GM12878 (cell line): Measurements from ENCODE around the gene NUDT7. TPM values are rescaled to one million over a fixed set of nuclear protein-coding genes. Genes with fewer than 3 reads are reported as not detected.

ENCODE experiments used
- ASH2L ChIP-seq: fragments of 300-600, 200-600 bp; sonication (generic); IDR thresholded peaks from 2 replicates; pipeline ENCODE4 v1.6.1; 2017; ENCODE audit warnings: low read depth, mild to moderate bottlenecking, borderline replicate concordance
- CBX3 ChIP-seq: fragments of 200-600 bp; sonication (generic); IDR thresholded peaks from 2 replicates; pipeline ENCODE4 v1.6.1; 2016; ENCODE audit warnings: low read depth, borderline replicate concordance
- CEBPB ChIP-seq, 2 experiments: fragments of 150-350 bp in 1 of 2; IDR thresholded peaks; 2 replicates each; pipeline ENCODE4 v1.6.1; 2012 to 2014; ENCODE audit warnings: low read depth in 2 of 2, low read length in 2 of 2, borderline replicate concordance in 1 of 2, inconsistent platforms in 1 of 2
- CREM ChIP-seq: IDR thresholded peaks from 2 replicates; pipeline ENCODE4 v1.6.1; 2014; ENCODE audit warnings: antibody characterized with exemption, low read depth
- ELK1 ChIP-seq: IDR thresholded peaks from 2 replicates; pipeline ENCODE4 v1.6.1; 2012; ENCODE audit warnings: low read depth, low read length, improper control_type of control experiment
- EZH2 ChIP-seq: IDR thresholded peaks from 2 replicates; pipeline ENCODE4 v1.6.1; 2012; ENCODE audit warnings: low read depth, mild to moderate bottlenecking, control low read depth, inconsistent platforms, low read length, borderline replicate concordance; ENCODE audit not compliant: control insufficient read depth
- FOXM1 ChIP-seq: IDR thresholded peaks from 2 replicates; pipeline ENCODE4 v1.6.1; 2012; ENCODE audit warnings: low read depth, mild to moderate bottlenecking, inconsistent platforms, low read length, moderate library complexity
- IRF3 ChIP-seq: fragments of 450-650 bp; IDR thresholded peaks from 2 replicates; pipeline ENCODE4 v1.6.1; 2014; ENCODE audit warnings: mild to moderate bottlenecking
- JUNB ChIP-seq: IDR thresholded peaks from 2 replicates; pipeline ENCODE4 v1.6.1; 2016; ENCODE audit warnings: antibody characterized with exemption, mild to moderate bottlenecking
- LARP7 ChIP-seq: fragments of 450-650 bp; IDR thresholded peaks from 2 replicates; pipeline ENCODE4 v1.6.1; 2017; ENCODE audit warnings: mild to moderate bottlenecking
- NR2C1 ChIP-seq: fragments of 450-650 bp; IDR thresholded peaks from 2 replicates; pipeline ENCODE4 v1.6.1; 2017; ENCODE audit warnings: antibody characterized with exemption, mild to moderate bottlenecking, moderate library complexity
- POU2F2 ChIP-seq: IDR thresholded peaks from 3 replicates; pipeline ENCODE4 v1.6.1; 2011; ENCODE audit warnings: low read depth, mild to moderate bottlenecking, low read length, borderline replicate concordance
- RAD51 ChIP-seq: fragments of 450-650 bp; IDR thresholded peaks from 2 replicates; pipeline ENCODE4 v1.6.1; 2016; ENCODE audit warnings: moderate library complexity, mild to moderate bottlenecking, inconsistent platforms
- RBBP5 ChIP-seq: fragments of 200-600 bp; sonication (generic); conservative IDR thresholded peaks from 2 replicates; pipeline ENCODE4 v1.6.1; 2016
- RCOR1 ChIP-seq: conservative IDR thresholded peaks from 2 replicates; pipeline ENCODE4 v1.6.1; 2012; ENCODE audit warnings: low read depth, low read length, improper control_type of control experiment
- RELA ChIP-seq: fragments of 450-650 bp; IDR thresholded peaks from 2 replicates; pipeline ENCODE4 v1.8.0; 2014; ENCODE audit warnings: borderline replicate concordance; ENCODE audit not compliant: partially characterized antibody
- RUNX3 ChIP-seq: IDR thresholded peaks from 2 replicates; pipeline ENCODE4 v1.6.1; 2012; ENCODE audit warnings: low read length, inconsistent platforms
- SMARCA5 ChIP-seq: fragments of 450-650 bp; IDR thresholded peaks from 2 replicates; pipeline ENCODE4 v1.6.1; 2017; ENCODE audit warnings: mild to moderate bottlenecking
- STAT1 ChIP-seq: fragments of 450-650 bp; conservative IDR thresholded peaks from 2 replicates; pipeline ENCODE4 v1.6.1; 2014; ENCODE audit warnings: antibody characterized with exemption, mild to moderate bottlenecking
- SUZ12 ChIP-seq: fragments of 200-600 bp; sonication (generic); IDR thresholded peaks from one replicate; pipeline ENCODE4 v1.6.1; 2018; ENCODE audit warnings: antibody characterized with exemption, mild to moderate bottlenecking; ENCODE audit not compliant: unreplicated experiment
- TCF7 ChIP-seq: IDR thresholded peaks from 2 replicates; pipeline ENCODE4 v1.6.1; 2014; ENCODE audit warnings: antibody characterized with exemption, borderline replicate concordance
- ZNF24 ChIP-seq: fragments of 450-650 bp; IDR thresholded peaks from 2 replicates; pipeline ENCODE4 v1.6.1; 2017; ENCODE audit warnings: antibody characterized with exemption, mild to moderate bottlenecking
- ZNF274 ChIP-seq: IDR thresholded peaks from one replicate; pipeline ENCODE4 v1.8.0; 2011; ENCODE audit not compliant: insufficient read length, insufficient read depth
- polyA plus RNA-seq, 11 experiments: library from polyadenylated mRNA; depleted of rRNA in 4 of 11; unstranded in 6 of 11; stranded (reverse) in 5 of 11; fragments of >200 nt; fragmentation: Nextera tagmentation in 4 of 11; fragmentation: Illumina TruSeq in 1 of 11; extraction: Ambion mirVana in 4 of 11; extraction: Trizol in 1 of 11; gene quantifications; 1 replicate in 1 of 11; 2 replicates in 10 of 11; pipeline versions ENCODE4 v1.2.1 to v1.2.3, GENCODE V29; 2011 to 2016; ENCODE audit warnings: inconsistent platforms in 2 of 11, missing spikeins in 2 of 11, low read depth in 1 of 11
- total RNA-seq, 4 experiments: library from RNA; depleted of rRNA in 3 of 4; stranded (reverse); fragments of >200 nt in 3 of 4; fragmentation: Illumina TruSeq in 1 of 4; extraction: Trizol in 1 of 4; gene quantifications; 2 replicates each; pipeline versions ENCODE4 v1.2.1 to v1.2.3, GENCODE V29; 2013 to 2021
- TF ChIP-seq, protein P1 (sequence below): fragments of 450-650 bp; IDR thresholded peaks from 2 replicates; pipeline ENCODE4 v1.6.1; 2016; ENCODE audit warnings: mild to moderate bottlenecking
- TF ChIP-seq, protein P2 (sequence below): fragments of 450-650 bp; IDR thresholded peaks from 2 replicates; pipeline ENCODE4 v1.6.1; 2017; ENCODE audit warnings: mild to moderate bottlenecking, moderate library complexity

Gene NUDT7
- total and polyA plus RNA-seq, 10 of the 15 experiments (the other 5 are each of a cell fraction or from before 2014, with no cell fraction given) = 2.8 to 14.3 (median 5.2) TPM

DNA sequence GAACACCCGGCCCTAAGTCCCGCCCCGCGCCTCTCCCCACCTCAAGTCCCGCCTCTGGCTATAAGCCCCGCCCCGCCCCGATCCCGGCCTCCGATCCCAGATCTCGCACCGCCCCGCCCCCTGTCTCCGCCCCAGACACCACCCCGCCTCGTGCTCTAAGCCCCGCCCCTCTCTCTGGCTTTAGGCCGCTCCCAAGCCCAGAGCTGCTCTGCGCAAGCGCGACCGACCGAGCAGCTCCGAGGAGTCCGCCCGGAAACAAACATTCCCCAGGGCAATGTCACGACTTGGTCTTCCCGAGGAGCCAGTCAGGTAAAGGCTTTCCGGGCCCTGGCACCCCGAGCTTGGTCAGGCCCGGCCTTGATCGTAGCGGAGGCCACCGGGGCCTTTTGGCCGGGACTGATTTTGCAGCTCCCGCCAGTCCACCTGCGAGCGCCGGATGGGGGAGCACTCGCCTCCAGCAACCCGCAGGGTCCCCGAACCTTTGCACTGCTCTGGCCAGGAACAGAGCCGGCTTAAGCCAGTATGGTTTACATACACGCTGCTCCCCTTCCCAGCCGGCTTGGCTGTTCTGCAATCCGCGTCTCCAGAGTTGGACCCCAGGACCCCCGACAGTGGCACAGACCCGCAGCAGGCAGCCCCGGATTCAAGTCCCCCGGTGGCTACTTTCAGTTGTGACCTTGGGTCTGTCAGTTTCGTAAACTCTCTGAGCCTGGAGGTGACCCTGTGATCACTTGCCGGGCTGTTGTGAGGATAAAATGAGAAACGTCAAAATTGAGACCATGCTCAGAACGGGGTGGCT lies at the start of gene NUDT7 (continued):
- TF ChIP-seq LARP7 (peak; percentile 46; the same call in 1 of the 2 replicates), CBX3 (no peak), RCOR1 (no peak), FOXM1 (no peak), SUZ12 (no peak), NR2C1 (no peak), RBBP5 (no peak), SMARCA5 (peak; percentile 52; the same call in 1 of the 2 replicates), CEBPB (IDR thresholded peaks at IDR 0.05; ENCODE audit: borderline replicate concordance in 1 of 2, low read depth in 2 of 2, low read length in 2 of 2) (no peak), JUNB (no peak), RELA (no peak), CREM (no peak), STAT1 (no peak), ZNF274 (no peak), ZNF24 (no peak), IRF3 (no peak), RAD51 (no peak), ELK1 (no peak), POU2F2 (no peak), EZH2 (no peak), RUNX3 (no peak), ASH2L (0 out of 2 replicates have a peak, but pooled peaks have one; percentile 17), TCF7 (no peak)
- TF ChIP-seq, protein P1, sequence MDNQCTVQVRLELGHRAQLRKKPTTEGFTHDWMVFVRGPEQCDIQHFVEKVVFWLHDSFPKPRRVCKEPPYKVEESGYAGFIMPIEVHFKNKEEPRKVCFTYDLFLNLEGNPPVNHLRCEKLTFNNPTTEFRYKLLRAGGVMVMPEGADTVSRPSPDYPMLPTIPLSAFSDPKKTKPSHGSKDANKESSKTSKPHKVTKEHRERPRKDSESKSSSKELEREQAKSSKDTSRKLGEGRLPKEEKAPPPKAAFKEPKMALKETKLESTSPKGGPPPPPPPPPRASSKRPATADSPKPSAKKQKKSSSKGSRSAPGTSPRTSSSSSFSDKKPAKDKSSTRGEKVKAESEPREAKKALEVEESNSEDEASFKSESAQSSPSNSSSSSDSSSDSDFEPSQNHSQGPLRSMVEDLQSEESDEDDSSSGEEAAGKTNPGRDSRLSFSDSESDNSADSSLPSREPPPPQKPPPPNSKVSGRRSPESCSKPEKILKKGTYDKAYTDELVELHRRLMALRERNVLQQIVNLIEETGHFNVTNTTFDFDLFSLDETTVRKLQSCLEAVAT = no peak
- TF ChIP-seq, protein P2, sequence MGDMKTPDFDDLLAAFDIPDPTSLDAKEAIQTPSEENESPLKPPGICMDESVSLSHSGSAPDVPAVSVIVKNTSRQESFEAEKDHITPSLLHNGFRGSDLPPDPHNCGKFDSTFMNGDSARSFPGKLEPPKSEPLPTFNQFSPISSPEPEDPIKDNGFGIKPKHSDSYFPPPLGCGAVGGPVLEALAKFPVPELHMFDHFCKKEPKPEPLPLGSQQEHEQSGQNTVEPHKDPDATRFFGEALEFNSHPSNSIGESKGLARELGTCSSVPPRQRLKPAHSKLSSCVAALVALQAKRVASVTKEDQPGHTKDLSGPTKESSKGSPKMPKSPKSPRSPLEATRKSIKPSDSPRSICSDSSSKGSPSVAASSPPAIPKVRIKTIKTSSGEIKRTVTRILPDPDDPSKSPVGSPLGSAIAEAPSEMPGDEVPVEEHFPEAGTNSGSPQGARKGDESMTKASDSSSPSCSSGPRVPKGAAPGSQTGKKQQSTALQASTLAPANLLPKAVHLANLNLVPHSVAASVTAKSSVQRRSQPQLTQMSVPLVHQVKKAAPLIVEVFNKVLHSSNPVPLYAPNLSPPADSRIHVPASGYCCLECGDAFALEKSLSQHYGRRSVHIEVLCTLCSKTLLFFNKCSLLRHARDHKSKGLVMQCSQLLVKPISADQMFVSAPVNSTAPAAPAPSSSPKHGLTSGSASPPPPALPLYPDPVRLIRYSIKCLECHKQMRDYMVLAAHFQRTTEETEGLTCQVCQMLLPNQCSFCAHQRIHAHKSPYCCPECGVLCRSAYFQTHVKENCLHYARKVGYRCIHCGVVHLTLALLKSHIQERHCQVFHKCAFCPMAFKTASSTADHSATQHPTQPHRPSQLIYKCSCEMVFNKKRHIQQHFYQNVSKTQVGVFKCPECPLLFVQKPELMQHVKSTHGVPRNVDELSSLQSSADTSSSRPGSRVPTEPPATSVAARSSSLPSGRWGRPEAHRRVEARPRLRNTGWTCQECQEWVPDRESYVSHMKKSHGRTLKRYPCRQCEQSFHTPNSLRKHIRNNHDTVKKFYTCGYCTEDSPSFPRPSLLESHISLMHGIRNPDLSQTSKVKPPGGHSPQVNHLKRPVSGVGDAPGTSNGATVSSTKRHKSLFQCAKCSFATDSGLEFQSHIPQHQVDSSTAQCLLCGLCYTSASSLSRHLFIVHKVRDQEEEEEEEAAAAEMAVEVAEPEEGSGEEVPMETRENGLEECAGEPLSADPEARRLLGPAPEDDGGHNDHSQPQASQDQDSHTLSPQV = no peak
